Panc1 (cell line): Measurements from ENCODE around the gene KDF1. TPM values are rescaled to one million over a fixed set of nuclear protein-coding genes. Genes with fewer than 3 reads are reported as not detected.

Source experiments
- ATAC-seq: fragments of 200-7000 bp; cut with Tn5 transposase; 2 replicates; pipeline ENCODE4 v1.9.1; 2020; ENCODE audit warnings: mild to moderate bottlenecking, moderate library complexity
- BruUV-seq: library from RNA; stranded (reverse); fragments of 400-500 nt; replicated peaks from 2 replicates; lab custom pipeline; 2021; lab: Mats Ljungman, UMichigan
- CTCF ChIA-PET: fragments of 300-600 bp; sonication (Branson Sonifier 250); formaldehyde crosslinking; loops from one replicate; lab custom pipeline; 2022; ENCODE audit warnings: antibody characterized with exemption; lab: Charles Lee
- POLR2A ChIA-PET: fragments of 300-600 bp; sonication (Branson Sonifier 250); formaldehyde crosslinking; loops from one replicate; lab custom pipeline; 2022; ENCODE audit warnings: antibody characterized with exemption; lab: Charles Lee
- DNase-seq: peaks from one replicate; pipeline ENCODE4 v3.0.0-alpha.2; 2010; ENCODE audit warnings: low read depth, low spot score
- H3K27ac ChIP-seq: 2 replicates; pipeline ENCODE4 v1.5.1; 2011; ENCODE audit warnings: mild to moderate bottlenecking, low read length, inconsistent platforms
- H3K27me3 ChIP-seq: fragments of 200-500 bp; sonication (Bioruptor generic); 2 replicates; pipeline ENCODE4 v1.6.0; 2014; ENCODE audit warnings: low read length, inconsistent platforms; ENCODE audit not compliant: control insufficient read depth, insufficient read depth
- H3K36me3 ChIP-seq: fragments of 200-500 bp; sonication (Bioruptor generic); 2 replicates; pipeline ENCODE4 v1.5.1; 2014; ENCODE audit warnings: inconsistent platforms, mild to moderate bottlenecking, low read length, moderate library complexity; ENCODE audit not compliant: control insufficient read depth, insufficient read depth
- H3K4me1 ChIP-seq: 2 replicates; pipeline ENCODE4 v1.5.1; 2011; ENCODE audit warnings: inconsistent platforms, mild to moderate bottlenecking, low read length, moderate library complexity; ENCODE audit not compliant: control insufficient read depth, insufficient read depth
- H3K4me3 ChIP-seq, 2 experiments: 2 replicates each; pipeline ENCODE4 v1.5.1; 2011 to 2012; ENCODE audit warnings: low read depth in 2 of 2, low read length in 2 of 2, mild to moderate bottlenecking in 2 of 2, inconsistent platforms in 1 of 2, moderate library complexity in 1 of 2
- H3K9me3 ChIP-seq: fragments of 200-500 bp; sonication (Bioruptor generic); 2 replicates; pipeline ENCODE4 v1.5.1; 2014; ENCODE audit warnings: low read depth, mild to moderate bottlenecking, inconsistent platforms, low read length, moderate library complexity; ENCODE audit not compliant: control insufficient read depth, insufficient read depth
- POLR2AphosphoS5 ChIP-seq: IDR thresholded peaks from 2 replicates; pipeline ENCODE4 v1.6.1; 2012; ENCODE audit warnings: mild to moderate bottlenecking, low read depth, low read length, moderate library complexity
- SIN3A ChIP-seq: IDR thresholded peaks from 2 replicates; pipeline ENCODE4 v1.6.1; 2012; ENCODE audit warnings: low read depth, mild to moderate bottlenecking, low read length, moderate library complexity, borderline replicate concordance; ENCODE audit not compliant: insufficient read depth
- TCF7L2 ChIP-seq: IDR thresholded peaks from 2 replicates; pipeline ENCODE4 v1.6.1; 2011; ENCODE audit warnings: mild to moderate bottlenecking, low read depth, low read length, inconsistent platforms
- in situ Hi-C: cut with HindIII; loops from 2 replicates; pipeline ENCODE4 v1.10.0; 2016; ENCODE audit warnings: low sequenced_read_pairs, low pct_unique_long_range_greater_than_20kb
- intact Hi-C: fragments of 100-400 bp; cut with micrococcal nuclease; formaldehyde crosslinking; loops from one replicate; pipeline ENCODE4 v1.10.0; 2022; ENCODE audit not compliant: unreplicated experiment
- total RNA-seq: library from RNA; stranded (reverse); gene quantifications from one replicate; pipeline ENCODE4 v1.2.1, GENCODE V29; 2021; ENCODE audit not compliant: unreplicated experiment
- TF ChIP-seq, protein P1 (sequence below), 2 experiments: IDR thresholded peaks; 2 replicates each; pipeline ENCODE4 v1.6.1; 2011 to 2012; ENCODE audit warnings: low read depth in 2 of 2, control low read depth in 1 of 2, low read length in 1 of 2, mild to moderate bottlenecking in 1 of 2, moderate library complexity in 1 of 2; ENCODE audit not compliant: insufficient read depth in 1 of 2
- TF ChIP-seq, protein P2 (sequence below): fragments of 450-650 bp; IDR thresholded peaks from 2 replicates; pipeline ENCODE4 v1.5.1; 2017; ENCODE audit warnings: mild to moderate bottlenecking

KDF1 gene
- total RNA-seq, 1 experiment from 2014 or later, result 3.2 TPM

DNA sequence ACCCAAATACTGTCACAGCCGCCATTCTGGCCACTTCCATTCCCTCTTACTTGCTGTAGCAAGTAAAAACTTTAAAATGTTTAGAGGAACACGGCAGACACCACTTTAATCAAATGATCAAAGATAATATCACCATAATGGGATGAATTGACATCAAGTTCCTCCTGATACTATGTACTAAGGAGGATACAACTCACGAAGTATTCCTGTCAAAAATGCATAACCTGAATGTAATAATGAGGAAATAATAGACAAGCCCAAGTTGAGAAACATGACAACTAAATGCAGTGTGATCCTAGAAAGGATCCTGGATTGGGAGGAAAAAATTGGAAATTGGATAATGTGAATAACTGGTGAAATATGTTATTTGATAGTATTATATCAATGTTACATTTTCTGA, 3.9 kb downstream of the KDF1 start:
- ChIA-PET POLR2A (interaction anchor here (0.6 kb wide), 1 partner anchor 9 kb away, joined by 3 read pairs; no protein-coding TSS in a partner anchor), CTCF (no interaction called here)
- H3K9me3 ChIP-seq, result peaks cover 6% of the 10 kb centered on the region; the same call in 1 of the 2 replicates
- BruUV-seq, result no TSS peak
- in situ Hi-C loops (no loop called here), intact Hi-C loops (no loop called here)
- ATAC-seq (no peak), DNase-seq (no peak)
- H3K4me3 ChIP-seq, result no peak overlapping the region
- H3K27me3 ChIP-seq, result no peaks in the 10 kb centered on the region
- TF ChIP-seq POLR2AphosphoS5 (no peak), TCF7L2 (no peak), SIN3A (no peak)
- TF ChIP-seq, protein P1, sequence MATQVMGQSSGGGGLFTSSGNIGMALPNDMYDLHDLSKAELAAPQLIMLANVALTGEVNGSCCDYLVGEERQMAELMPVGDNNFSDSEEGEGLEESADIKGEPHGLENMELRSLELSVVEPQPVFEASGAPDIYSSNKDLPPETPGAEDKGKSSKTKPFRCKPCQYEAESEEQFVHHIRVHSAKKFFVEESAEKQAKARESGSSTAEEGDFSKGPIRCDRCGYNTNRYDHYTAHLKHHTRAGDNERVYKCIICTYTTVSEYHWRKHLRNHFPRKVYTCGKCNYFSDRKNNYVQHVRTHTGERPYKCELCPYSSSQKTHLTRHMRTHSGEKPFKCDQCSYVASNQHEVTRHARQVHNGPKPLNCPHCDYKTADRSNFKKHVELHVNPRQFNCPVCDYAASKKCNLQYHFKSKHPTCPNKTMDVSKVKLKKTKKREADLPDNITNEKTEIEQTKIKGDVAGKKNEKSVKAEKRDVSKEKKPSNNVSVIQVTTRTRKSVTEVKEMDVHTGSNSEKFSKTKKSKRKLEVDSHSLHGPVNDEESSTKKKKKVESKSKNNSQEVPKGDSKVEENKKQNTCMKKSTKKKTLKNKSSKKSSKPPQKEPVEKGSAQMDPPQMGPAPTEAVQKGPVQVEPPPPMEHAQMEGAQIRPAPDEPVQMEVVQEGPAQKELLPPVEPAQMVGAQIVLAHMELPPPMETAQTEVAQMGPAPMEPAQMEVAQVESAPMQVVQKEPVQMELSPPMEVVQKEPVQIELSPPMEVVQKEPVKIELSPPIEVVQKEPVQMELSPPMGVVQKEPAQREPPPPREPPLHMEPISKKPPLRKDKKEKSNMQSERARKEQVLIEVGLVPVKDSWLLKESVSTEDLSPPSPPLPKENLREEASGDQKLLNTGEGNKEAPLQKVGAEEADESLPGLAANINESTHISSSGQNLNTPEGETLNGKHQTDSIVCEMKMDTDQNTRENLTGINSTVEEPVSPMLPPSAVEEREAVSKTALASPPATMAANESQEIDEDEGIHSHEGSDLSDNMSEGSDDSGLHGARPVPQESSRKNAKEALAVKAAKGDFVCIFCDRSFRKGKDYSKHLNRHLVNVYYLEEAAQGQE (IDR thresholded peaks at IDR 0.05; ENCODE audit: insufficient read depth in 1 of 2, low read depth in 2 of 2, low read length in 1 of 2), result no peak
- TF ChIP-seq, protein P2, sequence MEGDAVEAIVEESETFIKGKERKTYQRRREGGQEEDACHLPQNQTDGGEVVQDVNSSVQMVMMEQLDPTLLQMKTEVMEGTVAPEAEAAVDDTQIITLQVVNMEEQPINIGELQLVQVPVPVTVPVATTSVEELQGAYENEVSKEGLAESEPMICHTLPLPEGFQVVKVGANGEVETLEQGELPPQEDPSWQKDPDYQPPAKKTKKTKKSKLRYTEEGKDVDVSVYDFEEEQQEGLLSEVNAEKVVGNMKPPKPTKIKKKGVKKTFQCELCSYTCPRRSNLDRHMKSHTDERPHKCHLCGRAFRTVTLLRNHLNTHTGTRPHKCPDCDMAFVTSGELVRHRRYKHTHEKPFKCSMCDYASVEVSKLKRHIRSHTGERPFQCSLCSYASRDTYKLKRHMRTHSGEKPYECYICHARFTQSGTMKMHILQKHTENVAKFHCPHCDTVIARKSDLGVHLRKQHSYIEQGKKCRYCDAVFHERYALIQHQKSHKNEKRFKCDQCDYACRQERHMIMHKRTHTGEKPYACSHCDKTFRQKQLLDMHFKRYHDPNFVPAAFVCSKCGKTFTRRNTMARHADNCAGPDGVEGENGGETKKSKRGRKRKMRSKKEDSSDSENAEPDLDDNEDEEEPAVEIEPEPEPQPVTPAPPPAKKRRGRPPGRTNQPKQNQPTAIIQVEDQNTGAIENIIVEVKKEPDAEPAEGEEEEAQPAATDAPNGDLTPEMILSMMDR, result no peak
- H3K4me1 ChIP-seq, result peaks cover 4% of the 10 kb centered on the region; the same call in 1 of the 2 replicates
- no peak overlapping the region for H3K27ac ChIP-seq
- H3K36me3 ChIP-seq, result no peaks in the 10 kb centered on the region; the same call in 1 of the 2 replicates

GRCh38 chr1:26953374-26953773, 6.9 kb downstream of the KDF1 start:
- intact Hi-C loops, result no loop called here
- no peak overlapping the region for H3K27ac ChIP-seq
- in situ Hi-C loops, result no loop called here

More at GRCh38 chr1:26953374-26953773, 6.9 kb downstream of the KDF1 start:
- no TSS peak for BruUV-seq
- Histone ChIP-seq H3K9me3 (peaks cover 6% of the 10 kb centered on the region; the same call in 1 of the 2 replicates), H3K27me3 (no peaks in the 10 kb centered on the region), H3K36me3 (no peaks in the 10 kb centered on the region), H3K4me3 (no peak overlapping the region), H3K4me1 (peaks cover 7% of the 10 kb centered on the region; the same call in 1 of the 2 replicates)
- ChIA-PET CTCF (no interaction called here), POLR2A (interaction anchor here (0.6 kb wide), 1 partner anchor 20 kb away, joined by 3 read pairs; no protein-coding TSS in a partner anchor)
- TF ChIP-seq, protein P2, result no peak
- TF ChIP-seq TCF7L2 (no peak), POLR2AphosphoS5 (no peak), SIN3A (no peak)
- TF ChIP-seq, protein P1 (IDR thresholded peaks at IDR 0.05; ENCODE audit: insufficient read depth in 1 of 2, low read depth in 2 of 2, low read length in 1 of 2), result no peak
- ATAC-seq (no peak), DNase-seq (no peak)
